Camera-type eye (tissue), 1 donor: ENCODE results near the gene EIF1B. TPM values are rescaled to one million over a fixed set of nuclear protein-coding genes. Genes with fewer than 3 reads are reported as not detected.

Source experiments
- total RNA-seq: library from RNA; depleted of rRNA; stranded (reverse); fragments of >200 nt; gene quantifications from one replicate; pipeline ENCODE4 v1.2.3, GENCODE V29; 2014

The EIF1B gene
- total RNA-seq: 39.6 TPM

DNA sequence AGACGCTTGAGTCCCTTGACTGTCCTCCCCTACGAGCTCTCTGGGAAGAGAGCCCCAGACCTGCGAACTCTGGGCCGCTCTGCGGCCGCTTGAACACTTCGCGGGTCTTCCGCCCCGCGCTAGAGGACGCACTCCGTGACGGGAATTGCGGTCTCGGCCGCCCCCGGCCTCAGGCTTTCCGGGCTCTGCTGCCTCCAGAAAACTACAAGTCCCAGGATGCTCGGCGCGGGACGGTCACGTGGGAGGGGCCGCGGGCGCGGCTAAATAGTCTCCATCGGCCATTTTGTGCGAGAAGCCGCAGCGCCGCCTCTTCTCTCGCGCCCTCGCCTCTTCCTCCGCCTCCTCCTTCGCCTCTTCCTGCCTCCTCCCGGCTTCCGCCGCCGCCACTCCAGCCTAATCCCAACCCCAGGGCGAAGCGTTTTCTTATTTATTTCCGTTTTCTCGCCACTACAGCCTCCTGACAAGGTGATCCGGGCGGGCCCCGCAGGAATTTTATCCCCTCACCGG is at the start of gene EIF1B:
Gene EIF1B, plus strand, starts transcription at position 290 of the 507 bp plus-strand sequence. CDS start 235 bp downstream, outside the sequence.

Other genes with a start within 250 kb of the EIF1B start
- gene ENTPD3, start 77.5 kb downstream of the EIF1B start, total RNA-seq: 1.7 TPM
- 294 TPM for gene RPL14, start 147.6 kb downstream of the EIF1B start, total RNA-seq
- gene ZNF619, start 167.4 kb downstream of the EIF1B start, total RNA-seq: 13.4 TPM
- 15.3 TPM for gene ZNF620, start 196.3 kb downstream of the EIF1B start, total RNA-seq
- 21.1 TPM for gene ZNF621, start 215.3 kb downstream of the EIF1B start, total RNA-seq